ENCODE measurements around the gene KIAA1328. TPM values are rescaled to one million over a fixed set of nuclear protein-coding genes. Genes with fewer than 3 reads are reported as not detected.

KIAA1328 gene
- total RNA-seq, 6 experiments from 2014 or later: 2.7 to 3.3 (median 3.0) TPM

GRCh38 chr18:36950282-36950681 is 121.4 kb downstream of the KIAA1328 start:
- DNase-seq: no peak
- Mint-ChIP-seq H3K4me1 (ENCODE audit: low read depth) (no peaks in the 10 kb centered on the region), H3K27ac (no peak overlapping the region), H3K36me3 (ENCODE audit: low read depth) (no peaks in the 10 kb centered on the region), H3K27me3 (ENCODE audit: insufficient read depth) (no peaks in the 10 kb centered on the region), H3K4me3 (no peak overlapping the region), H3K9me3 (no peaks in the 10 kb centered on the region)
- TF ChIP-seq CTCF (IDR thresholded peaks at IDR 0.05): no peak

- no peaks in the 10 kb centered on the region for H3K4me1 Mint-ChIP-seq (ENCODE audit: low read depth)
- H3K36me3 Mint-ChIP-seq (ENCODE audit: low read depth): no peaks in the 10 kb centered on the region
Measured at GRCh38 chr18:36950960-36951359, 122.0 kb downstream of the KIAA1328 start.

GRCh38 chr18:36953047-36953446 is 124.1 kb downstream of the KIAA1328 start:
- no peak for DNase-seq
- H3K4me3 Mint-ChIP-seq: no peak overlapping the region
- TF ChIP-seq CTCF (IDR thresholded peaks at IDR 0.05): no peak
- H3K27me3 Mint-ChIP-seq (ENCODE audit: insufficient read depth): no peaks in the 10 kb centered on the region
- no peak overlapping the region for H3K27ac Mint-ChIP-seq
- H3K9me3 Mint-ChIP-seq: no peaks in the 10 kb centered on the region
- H3K36me3 Mint-ChIP-seq (ENCODE audit: low read depth): no peaks in the 10 kb centered on the region
- H3K4me1 Mint-ChIP-seq (ENCODE audit: low read depth): peaks cover 5% of the 10 kb centered on the region

More at GRCh38 chr18:36950960-36951359, 122.0 kb downstream of the KIAA1328 start:
- DNase-seq: no peak
- TF ChIP-seq CTCF (IDR thresholded peaks at IDR 0.05): no peak
- Mint-ChIP-seq H3K27ac (no peak overlapping the region), H3K4me3 (no peak overlapping the region), H3K9me3 (no peaks in the 10 kb centered on the region), H3K27me3 (ENCODE audit: insufficient read depth) (no peaks in the 10 kb centered on the region)

- no peak overlapping the region for H3K4me3 Mint-ChIP-seq
- H3K36me3 Mint-ChIP-seq (ENCODE audit: low read depth): 0 out of 2 replicates have a peak, but pooled peaks cover 5% of the 10 kb centered on the region
- H3K27ac Mint-ChIP-seq: no peak overlapping the region
- DNase-seq: no peak
- TF ChIP-seq CTCF (IDR thresholded peaks at IDR 0.05): no peak
- H3K9me3 Mint-ChIP-seq: no peaks in the 10 kb centered on the region
- H3K4me1 Mint-ChIP-seq (ENCODE audit: low read depth): peaks cover 5% of the 10 kb centered on the region
- no peaks in the 10 kb centered on the region for H3K27me3 Mint-ChIP-seq (ENCODE audit: insufficient read depth)
Measured at GRCh38 chr18:36960038-36960437, 131.1 kb downstream of the KIAA1328 start.

- no peak for DNase-seq
- Mint-ChIP-seq H3K4me1 (ENCODE audit: low read depth) (no peaks in the 10 kb centered on the region), H3K9me3 (no peaks in the 10 kb centered on the region), H3K27ac (no peak overlapping the region), H3K36me3 (ENCODE audit: low read depth) (peaks cover 14% of the 10 kb centered on the region; the same call in 1 of the 2 replicates), H3K4me3 (no peak overlapping the region), H3K27me3 (ENCODE audit: insufficient read depth) (no peaks in the 10 kb centered on the region)
- TF ChIP-seq CTCF (IDR thresholded peaks at IDR 0.05): no peak
Measured at GRCh38 chr18:36963464-36963863, 134.5 kb downstream of the KIAA1328 start.

- Mint-ChIP-seq H3K27me3 (ENCODE audit: insufficient read depth) (no peaks in the 10 kb centered on the region; the same call in 1 of the 2 replicates), H3K9me3 (peaks cover 6% of the 10 kb centered on the region; the same call in 1 of the 2 replicates), H3K4me1 (ENCODE audit: low read depth) (no peaks in the 10 kb centered on the region), H3K27ac (no peak overlapping the region), H3K4me3 (no peak overlapping the region), H3K36me3 (ENCODE audit: low read depth) (no peaks in the 10 kb centered on the region)
- TF ChIP-seq CTCF (IDR thresholded peaks at IDR 0.05): no peak
- no peak for DNase-seq
Measured at GRCh38 chr18:36974686-36975085, 145.8 kb downstream of the KIAA1328 start.
